ENCODE measurements around the gene COL11A2.
A peak's percentile ranks its signal among the peaks of the same experiment; 100 is the strongest.

The COL11A2 gene

DNA sequence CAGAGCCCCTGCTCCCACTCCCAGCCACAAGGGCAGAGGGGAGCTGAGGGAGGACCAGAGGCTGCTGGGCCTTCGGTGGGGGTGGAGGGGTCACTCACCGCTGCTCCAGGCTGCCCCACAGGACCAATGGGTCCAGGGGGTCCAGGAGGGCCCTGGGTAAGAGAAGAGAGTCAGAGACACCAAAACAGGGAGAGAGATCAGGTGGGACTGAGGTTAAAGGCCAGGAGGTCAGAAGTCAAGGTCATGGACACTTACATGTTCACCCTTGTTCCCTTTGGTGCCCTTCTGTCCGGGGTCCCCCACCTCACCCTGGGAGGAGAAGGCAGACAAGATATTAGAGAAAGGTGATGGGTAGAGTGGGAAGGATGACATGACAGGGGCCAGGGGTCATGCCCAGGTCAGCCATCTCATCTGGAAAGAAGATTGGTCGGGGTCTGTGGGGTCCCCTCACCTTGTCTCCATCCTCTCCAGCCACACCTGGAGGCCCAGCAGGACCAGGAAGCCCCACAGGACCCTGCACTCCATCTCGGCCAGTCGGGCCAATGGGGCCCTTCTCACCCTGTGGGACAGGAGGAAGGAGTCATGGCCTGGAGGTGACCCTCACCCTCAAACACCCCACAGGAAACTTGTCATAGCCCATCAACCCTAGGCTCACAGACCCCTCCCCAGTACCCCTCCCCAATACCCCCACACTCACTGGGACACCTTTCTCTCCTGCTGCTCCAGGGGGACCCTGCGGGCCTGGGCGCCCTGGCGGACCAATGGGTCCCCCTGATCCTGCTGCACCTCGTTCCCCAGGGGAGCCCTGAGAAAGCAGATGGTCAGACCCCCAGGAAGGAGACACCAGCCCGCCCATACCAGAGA is 21.0 kb downstream of the COL11A2 start:
- no peak for DNase-seq

- DNase-seq = no peak
Measured at GRCh38 chr6:33170176-33171015, 21.9 kb downstream of the COL11A2 start.

DNA sequence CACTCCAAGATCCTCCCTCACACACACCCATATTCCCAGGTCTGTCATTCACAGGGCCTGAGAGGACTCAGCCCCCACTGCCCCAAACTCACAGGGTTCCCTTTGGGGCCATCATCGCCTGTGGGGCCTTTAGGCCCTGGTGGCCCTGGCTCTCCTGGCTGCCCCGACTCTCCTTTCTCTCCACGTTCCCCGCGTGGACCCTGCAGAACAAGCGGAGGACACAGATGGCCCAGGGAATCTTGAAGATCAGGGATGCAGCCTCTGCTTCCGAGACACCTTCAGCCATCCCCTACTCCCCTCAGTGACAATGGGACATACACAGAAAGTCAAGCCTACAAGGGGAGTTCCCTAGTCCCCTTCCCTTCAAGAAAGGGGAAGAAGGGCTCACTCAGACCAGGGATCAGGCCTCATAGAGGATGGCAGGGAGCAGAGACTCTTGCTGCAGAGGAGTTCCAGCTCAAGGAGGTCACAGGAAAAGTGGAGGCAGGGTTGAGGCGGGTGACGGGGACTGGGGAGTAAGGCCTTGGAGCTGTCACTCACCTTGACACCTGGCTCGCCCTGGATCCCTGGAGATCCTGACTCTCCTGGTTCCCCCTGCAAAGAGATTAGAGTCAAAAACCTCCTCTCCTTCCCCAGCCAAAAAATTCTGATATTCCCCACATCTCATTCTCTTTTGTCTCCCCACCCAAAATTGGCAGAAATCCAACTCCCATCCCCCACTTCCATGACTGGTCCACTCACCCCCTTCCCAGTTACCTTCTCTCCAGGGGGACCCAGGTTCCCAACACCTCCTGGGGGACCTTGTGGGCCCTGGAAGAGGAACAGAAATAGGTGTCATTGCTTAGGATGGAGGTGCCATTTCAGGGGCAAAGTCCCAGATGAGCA is 22.7 kb downstream of the COL11A2 start:
- no peak for DNase-seq

GRCh38 chr6:33168639-33169038 is 23.6 kb downstream of the COL11A2 start:
- no peak for DNase-seq

DNA sequence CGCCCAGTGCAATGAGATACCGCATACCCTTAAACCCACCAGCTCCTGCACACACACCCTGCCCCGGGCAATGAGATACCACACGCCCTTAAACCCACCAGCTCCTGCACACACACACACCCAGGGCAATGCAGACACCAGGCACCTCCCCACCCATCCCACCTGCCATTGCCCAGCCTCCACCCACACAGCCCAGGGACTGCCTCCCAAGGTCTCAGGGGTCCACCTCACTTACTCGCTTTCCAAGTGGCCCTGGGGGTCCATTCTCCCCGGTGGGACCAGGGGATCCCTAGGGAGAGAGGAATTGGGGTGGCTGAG is 24.0 kb downstream of the COL11A2 start:
- no peak for DNase-seq

DNA sequence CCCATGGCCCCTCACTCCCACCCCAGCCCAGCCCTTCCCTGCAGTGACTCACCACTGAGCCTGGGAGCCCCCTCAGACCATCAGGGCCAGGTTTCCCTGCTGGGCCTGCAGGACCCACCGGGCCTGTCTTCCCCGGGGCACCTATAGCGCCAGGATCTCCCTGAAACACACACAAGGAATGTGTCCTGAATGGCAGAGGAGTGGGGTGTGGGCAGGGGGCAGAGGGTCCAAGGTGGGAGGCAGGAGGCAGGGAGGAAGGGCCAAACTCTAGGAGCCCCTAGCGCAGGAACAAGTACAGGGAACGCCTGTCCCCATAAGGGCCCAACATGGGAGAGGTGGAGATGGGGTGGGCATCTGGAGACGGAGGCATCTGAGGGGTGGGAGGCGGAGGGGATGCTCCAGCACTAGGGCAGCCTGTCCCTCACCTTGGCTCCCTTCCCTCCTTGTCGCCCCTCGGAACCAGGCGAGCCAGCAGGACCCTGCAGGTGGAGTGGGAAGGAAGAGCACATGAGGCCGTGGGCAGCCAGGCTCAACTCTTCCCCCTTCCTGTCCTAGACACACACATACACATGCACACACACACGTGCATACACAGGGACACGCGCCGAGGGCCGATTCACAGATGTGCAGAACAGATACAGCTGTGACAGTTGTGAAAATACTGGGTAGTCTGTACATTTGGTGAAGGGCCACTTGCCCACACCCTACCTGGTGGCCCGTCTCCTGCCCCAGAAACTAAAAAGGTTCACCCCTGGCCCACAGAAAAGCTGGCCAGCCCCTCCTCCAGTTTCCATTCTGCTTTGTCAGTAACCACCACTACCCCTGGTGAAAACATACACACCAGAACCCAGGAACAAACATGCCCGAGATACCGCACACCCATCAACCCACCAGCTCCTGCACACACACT is 24.6 kb downstream of the COL11A2 start:
- no peak for DNase-seq

GRCh38 chr6:33166811-33167210 is 25.5 kb downstream of the COL11A2 start:
- no peak for DNase-seq

- DNase-seq = no peak
Measured at GRCh38 chr6:33166363-33166762, 25.9 kb downstream of the COL11A2 start.

DNA sequence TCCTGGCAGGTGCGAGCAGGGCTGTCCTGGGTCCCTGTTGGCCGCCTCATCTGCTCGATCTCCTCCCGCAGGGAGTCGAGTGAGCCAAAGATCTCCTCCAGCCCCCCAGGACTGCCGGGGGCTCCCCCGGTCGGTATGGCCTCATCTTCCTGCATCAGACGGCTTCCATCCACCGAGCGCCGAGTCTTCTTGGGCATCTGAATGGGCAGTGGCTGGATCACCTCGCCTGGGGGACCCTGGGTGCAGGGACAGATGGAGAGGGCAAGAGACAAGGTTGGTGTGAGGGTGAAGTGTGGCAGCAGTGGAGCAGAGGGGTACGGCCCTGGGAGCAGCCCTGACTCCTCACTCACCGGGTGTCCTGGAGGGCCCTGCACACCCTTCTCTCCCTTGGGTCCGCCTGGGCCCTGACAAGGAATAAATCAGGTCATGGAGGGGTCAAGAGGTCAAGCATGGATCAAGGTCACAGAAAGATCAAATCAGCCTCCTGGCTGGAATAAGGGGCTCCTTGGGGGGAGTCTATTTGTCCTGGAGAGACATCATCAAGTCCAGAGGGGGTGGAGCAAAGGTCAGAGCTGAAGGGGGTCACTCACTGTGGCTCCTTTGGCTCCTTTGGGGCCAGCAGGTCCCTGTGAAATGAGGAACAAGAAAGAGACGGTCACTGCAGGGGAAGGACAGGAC is 26.5 kb downstream of the COL11A2 start:
- DNase-seq = no peak

GRCh38 chr6:33164665-33165373 is 27.4 kb downstream of the COL11A2 start:
- no peak for DNase-seq

- DNase-seq = no peak
Measured at GRCh38 chr6:33164176-33164575, 28.1 kb downstream of the COL11A2 start.

- DNase-seq = no peak
Measured at GRCh38 chr6:33163540-33163939, 28.7 kb downstream of the COL11A2 start.

GRCh38 chr6:33161354-33162331 is 30.6 kb downstream of the COL11A2 start:
- peak; percentile 77 for DNase-seq

DNA sequence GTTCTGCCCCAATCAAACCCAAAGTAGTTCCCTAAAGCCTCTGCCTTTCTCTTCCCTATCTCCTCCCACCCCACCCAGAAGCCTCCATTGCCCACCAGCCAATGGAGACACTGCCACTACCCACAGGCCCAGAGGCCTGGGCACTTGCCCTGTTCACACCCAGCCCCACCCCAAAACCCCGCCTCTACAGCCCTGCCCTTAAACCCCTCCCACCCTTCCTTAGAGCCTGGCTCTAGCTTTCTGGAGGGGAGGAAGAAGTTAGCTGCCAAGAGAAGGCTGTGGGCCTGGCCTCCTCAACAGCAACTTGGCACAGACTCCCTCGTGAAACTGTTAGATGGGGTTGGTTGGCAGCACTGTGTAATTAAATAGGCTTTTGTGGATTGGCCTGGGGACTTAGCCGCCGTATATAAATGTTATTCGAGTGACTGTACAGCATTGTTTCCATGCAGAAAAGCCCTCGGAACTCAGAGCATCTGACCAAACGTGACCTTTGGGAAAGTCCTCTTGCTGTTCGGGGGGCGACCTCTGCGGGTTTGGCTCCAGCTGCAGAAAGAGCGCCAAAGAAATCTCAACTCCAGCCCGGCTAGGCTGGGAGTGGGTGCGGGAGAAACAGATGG is 31.4 kb downstream of the COL11A2 start:
- DNase-seq = no peak

- no peak for DNase-seq
Measured at GRCh38 chr6:33160096-33160495, 32.2 kb downstream of the COL11A2 start.

- DNase-seq = no peak
Measured at GRCh38 chr6:33156964-33157363, 35.3 kb downstream of the COL11A2 start.

DNA sequence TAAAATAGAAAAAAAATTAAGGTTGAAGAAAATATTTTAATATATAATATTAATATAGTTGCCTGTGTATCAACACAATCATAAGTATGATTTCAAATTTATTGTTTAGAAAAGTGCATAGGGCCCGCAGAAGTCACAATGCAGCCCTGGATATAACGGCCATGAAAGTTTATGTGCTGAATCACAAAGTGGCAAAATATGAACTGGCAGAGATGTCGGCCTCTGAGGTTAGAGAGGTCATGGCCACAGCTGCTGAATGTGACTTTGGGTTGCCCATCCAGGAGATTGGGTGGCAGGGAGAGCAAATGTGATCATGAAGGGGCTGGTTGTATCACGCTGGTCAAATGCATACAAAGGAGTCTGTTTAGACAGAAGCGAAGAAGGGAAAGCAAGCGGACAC is 35.7 kb downstream of the COL11A2 start:
- no peak for DNase-seq

GRCh38 chr6:33154349-33154748 is 37.9 kb downstream of the COL11A2 start:
- no peak for DNase-seq

- no peak for DNase-seq
Measured at GRCh38 chr6:33151050-33151449, 41.2 kb downstream of the COL11A2 start.

All from midbrain (tissue), 1 donor.